ENCODE measurements around the gene CCNL2.

CCNL2 gene

DNA sequence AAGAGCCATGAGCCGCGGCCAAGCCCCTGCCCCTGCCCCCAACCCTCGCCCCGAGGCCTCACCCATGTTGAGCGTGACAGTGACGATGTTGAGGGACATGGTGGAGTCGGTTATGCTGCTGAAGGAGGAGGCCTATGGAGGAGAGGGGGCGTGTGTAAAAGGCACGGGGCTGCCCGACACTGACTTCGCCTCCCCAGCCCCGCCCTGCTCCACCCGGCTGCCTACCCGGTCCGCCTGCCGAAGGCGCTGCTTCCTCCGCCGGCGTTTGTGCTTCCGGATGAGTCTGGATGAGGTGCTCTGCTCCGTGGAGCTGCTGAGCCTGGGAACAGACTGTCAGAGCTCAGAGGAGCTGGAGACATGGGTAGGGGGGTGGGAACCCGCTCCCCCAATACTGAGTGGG, 59.0 kb downstream of the CCNL2 start:
- no peak for DNase-seq (ENCODE audit: insufficient read length, low spot score)
- no peak for FAIRE-seq
- TF ChIP-seq POLR2A (IDR thresholded peaks at IDR 0.05; ENCODE audit: low read depth, low read length), result no peak

DNA sequence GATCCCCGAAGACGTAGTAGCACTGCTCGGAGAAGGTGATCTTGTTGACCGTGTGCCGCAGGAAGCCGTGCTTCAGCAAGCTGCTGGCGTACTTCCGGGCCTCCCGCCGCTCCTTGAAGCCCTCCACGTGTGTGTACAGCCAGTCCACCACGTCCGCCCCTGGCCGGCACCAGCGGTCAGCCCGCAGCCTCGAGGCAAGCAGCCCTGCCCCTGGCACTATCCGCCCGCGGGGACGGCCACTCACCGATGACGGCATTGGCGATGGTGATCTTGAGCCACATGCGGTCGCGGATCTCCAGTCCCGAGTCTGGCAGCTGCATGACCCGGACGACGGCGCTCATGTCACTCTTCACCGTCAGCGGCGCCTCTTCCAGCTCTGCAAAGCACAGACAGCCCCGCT, 60.9 kb downstream of the CCNL2 start:
- TF ChIP-seq POLR2A (IDR thresholded peaks at IDR 0.05; ENCODE audit: low read depth, low read length), result no peak
- FAIRE-seq (no peak), DNase-seq (ENCODE audit: insufficient read length, low spot score) (no peak)

DNA sequence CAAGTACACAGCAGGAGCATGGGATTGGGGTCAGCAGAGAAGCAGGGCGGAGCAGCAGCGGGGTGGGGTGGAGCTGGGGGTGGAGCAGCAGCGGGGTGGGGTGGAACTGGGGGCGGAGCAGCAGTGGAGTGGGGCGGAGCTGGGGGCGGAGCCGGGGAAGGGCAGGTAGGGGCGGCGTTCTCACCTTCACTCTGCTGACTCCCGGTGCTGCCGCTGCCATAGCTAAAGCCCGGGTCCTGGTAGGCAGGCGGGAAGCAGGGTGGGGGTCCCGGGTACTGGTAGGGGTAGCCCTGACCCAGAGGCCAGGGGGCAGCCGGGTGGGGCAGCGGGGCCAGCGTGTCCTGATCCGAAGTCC, 61.4 kb downstream of the CCNL2 start:
- DNase-seq (ENCODE audit: insufficient read length, low spot score) (no peak), FAIRE-seq (no peak)
- TF ChIP-seq POLR2A (IDR thresholded peaks at IDR 0.05; ENCODE audit: low read depth, low read length), result no peak

DNA sequence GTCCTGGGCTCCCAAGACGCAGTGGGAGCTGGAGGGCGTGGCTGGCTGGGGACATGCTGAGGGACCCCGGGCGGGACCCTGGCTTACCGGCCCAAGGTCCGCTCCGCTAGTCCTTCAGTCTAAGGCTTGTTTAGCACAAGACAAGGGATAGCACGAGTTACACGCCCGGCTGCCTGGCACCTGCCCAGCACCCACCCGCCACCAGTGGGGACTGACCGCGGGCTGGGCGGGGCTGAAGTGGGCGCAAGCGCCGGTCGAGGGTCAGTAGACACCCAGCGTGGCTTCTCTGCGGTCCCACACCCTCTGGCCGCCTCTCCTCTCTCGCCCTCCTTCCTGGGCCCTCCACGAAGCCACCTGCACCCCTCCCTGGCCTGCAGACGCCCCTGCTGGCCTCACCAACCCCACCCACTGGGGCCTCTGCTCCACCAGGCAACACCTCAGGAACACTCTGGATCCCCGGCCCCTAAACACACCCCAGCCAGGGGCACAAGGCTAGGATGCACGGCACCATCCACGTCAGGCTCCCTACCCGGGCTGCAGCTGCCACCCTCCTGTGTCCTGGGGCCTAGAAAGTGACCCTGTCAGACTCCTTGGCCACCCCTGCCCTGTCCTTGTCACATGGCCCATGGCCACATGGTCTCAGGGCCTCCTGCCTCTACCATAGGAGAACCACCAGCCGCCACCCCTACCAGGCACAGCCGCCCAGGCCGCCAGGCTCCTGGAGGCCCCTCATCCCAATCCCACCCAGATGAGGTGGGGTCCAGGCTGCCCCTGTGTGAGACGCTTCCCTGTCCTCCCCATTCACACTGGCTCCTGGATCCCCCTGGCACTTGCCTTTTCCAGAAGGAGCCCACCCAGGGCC, 62.0 kb downstream of the CCNL2 start:
- no peak for TF ChIP-seq POLR2A (IDR thresholded peaks at IDR 0.05; ENCODE audit: low read depth, low read length)
- no peak for FAIRE-seq
- no peak for DNase-seq (ENCODE audit: insufficient read length, low spot score)

DNA sequence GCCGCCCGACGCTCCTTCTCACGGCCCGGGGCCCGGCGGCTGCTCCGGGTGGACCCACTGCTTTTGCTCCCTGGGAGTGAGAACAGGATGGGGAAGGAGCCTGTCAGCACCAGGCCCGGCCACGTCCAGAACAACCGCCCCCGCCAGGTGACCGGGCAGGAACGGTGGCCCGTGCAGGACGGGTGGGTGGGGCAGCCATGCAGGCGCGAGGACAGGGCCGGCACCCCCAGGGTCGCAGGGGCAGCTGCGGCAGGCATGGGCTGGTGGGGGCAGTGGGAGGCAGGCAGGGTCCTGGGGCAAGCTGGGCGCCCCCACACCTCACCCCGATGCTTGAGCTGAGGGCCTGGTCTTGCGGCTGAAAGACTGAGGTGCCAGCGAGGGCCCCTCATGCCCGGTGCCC, 62.7 kb downstream of the CCNL2 start:
- DNase-seq (ENCODE audit: insufficient read length, low spot score) (no peak), FAIRE-seq (no peak)
- TF ChIP-seq POLR2A (IDR thresholded peaks at IDR 0.05; ENCODE audit: low read depth, low read length), result no peak

DNA sequence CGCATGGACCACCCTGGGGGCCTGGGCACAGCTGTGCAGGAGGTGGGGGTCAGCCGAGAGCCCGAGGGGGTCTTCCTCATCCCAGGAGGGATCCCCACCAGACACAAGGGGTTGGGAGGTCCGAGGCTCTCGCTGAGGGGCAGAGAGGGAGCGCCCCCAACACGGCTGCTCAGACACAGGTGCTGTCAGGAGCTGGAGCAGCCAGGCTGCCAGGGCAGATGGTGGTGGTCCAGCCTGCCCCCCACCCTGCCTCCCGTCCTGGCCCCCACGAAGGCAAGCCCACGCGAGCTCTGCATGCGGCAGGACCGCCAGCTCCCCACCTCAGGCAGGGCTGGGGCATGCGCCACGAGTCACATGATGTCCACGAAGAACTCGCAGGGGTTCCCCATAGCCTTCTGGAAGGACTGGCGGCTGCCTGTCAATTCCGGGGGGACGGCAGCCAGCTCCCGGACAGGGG, 63.3 kb downstream of the CCNL2 start:
- DNase-seq (ENCODE audit: insufficient read length, low spot score) (no peak), FAIRE-seq (no peak)
- TF ChIP-seq POLR2A (IDR thresholded peaks at IDR 0.05; ENCODE audit: low read depth, low read length), result no peak
